H1 (cell line): ENCODE results near the gene CC2D1A. TPM values are rescaled to one million over a fixed set of nuclear protein-coding genes. Genes with fewer than 3 reads are reported as not detected.

Source experiments
- CTCF ChIA-PET: fragments of 300-600 bp; sonication (Branson Sonifier 250); formaldehyde crosslinking; loops from one replicate; lab custom pipeline; 2021; ENCODE audit not compliant: partially characterized antibody; lab: Charles Lee
- POLR2A ChIA-PET: fragments of 300-600 bp; sonication (Branson Sonifier 250); formaldehyde crosslinking; loops from one replicate; lab custom pipeline; 2021; ENCODE audit warnings: inconsistent platforms; ENCODE audit not compliant: partially characterized antibody; lab: Charles Lee
- DNase-seq, 2 experiments: peaks; one replicate each; pipeline versions ENCODE4 v3.0.0 to v3.0.0-alpha.2; 2010 to 2022; ENCODE audit warnings: low spot score in 2 of 2, low read depth in 1 of 2, mixed read lengths in 1 of 2
- FAIRE-seq: peaks from 2 replicates; lab custom pipeline; 2011; peaks lifted over from hg19 to GRCh38; lab: Jason Lieb, UNC
- H2AFZ ChIP-seq: 2 replicates; pipeline ENCODE4 v1.8.1; 2012; ENCODE audit warnings: low read length, inconsistent platforms
- H2AK5ac ChIP-seq: 2 replicates; pipeline ENCODE4 v1.6.1; 2013; ENCODE audit warnings: low read depth, low read length
- H2BK120ac ChIP-seq: replicated peaks from 2 replicates; pipeline ENCODE3; 2013; ENCODE audit warnings: low read depth, low read length, inconsistent platforms
- H2BK12ac ChIP-seq: 2 replicates; pipeline ENCODE4 v1.6.1; 2013; ENCODE audit warnings: low read depth, low read length
- H2BK15ac ChIP-seq: 2 replicates; pipeline ENCODE4 v1.6.1; 2013; ENCODE audit warnings: low read length
- H2BK20ac ChIP-seq: 2 replicates; pipeline ENCODE4 v1.6.1; 2013; ENCODE audit warnings: low read length
- H2BK5ac ChIP-seq: 2 replicates; pipeline ENCODE4 v1.6.1; 2013; ENCODE audit warnings: low read depth, low read length
- H3K14ac ChIP-seq: 2 replicates; pipeline ENCODE4 v1.6.1; 2013; ENCODE audit warnings: inconsistent platforms; ENCODE audit not compliant: insufficient read length
- H3K18ac ChIP-seq: 2 replicates; pipeline ENCODE4 v1.6.1; 2013; ENCODE audit warnings: low read length; ENCODE audit errors: extremely low read depth
- H3K23ac ChIP-seq: 2 replicates; pipeline ENCODE4 v1.6.1; 2013; ENCODE audit warnings: inconsistent platforms; ENCODE audit not compliant: insufficient read length
- H3K23me2 ChIP-seq: 2 replicates; pipeline ENCODE4 v1.6.1; 2013; ENCODE audit warnings: low read depth, low read length
- H3K27ac ChIP-seq: 2 replicates; pipeline ENCODE4 v1.6.1; 2011; ENCODE audit warnings: low read depth, low read length, inconsistent platforms
- H3K27me3 ChIP-seq, 4 experiments: replicated peaks in 1 of 4; 1 replicate in 1 of 4; 2 replicates in 3 of 4; pipeline versions ENCODE4 v1.6.1 to v1.8.1; 2011 to 2013; ENCODE audit warnings: low read length in 3 of 4, mild to moderate bottlenecking in 3 of 4, inconsistent platforms in 2 of 4, mixed read lengths in 2 of 4, moderate library complexity in 1 of 4; ENCODE audit not compliant: control insufficient read depth in 3 of 4, insufficient read depth in 3 of 4; ENCODE audit errors: extremely low read depth in 1 of 4
- H3K36me3 ChIP-seq, 4 experiments: 2 replicates each; pipeline versions ENCODE4 v1.6.1 to v1.8.1; 2011 to 2013; ENCODE audit warnings: mild to moderate bottlenecking in 4 of 4, low read length in 3 of 4, moderate library complexity in 2 of 4, control low read depth in 1 of 4, inconsistent platforms in 1 of 4; ENCODE audit not compliant: insufficient read depth in 4 of 4, control insufficient read depth in 2 of 4
- H3K4ac ChIP-seq: replicated peaks from 2 replicates; pipeline ENCODE3; 2013; ENCODE audit warnings: low read length, low read depth, mixed read lengths, inconsistent platforms; ENCODE audit not compliant: insufficient read length
- H3K4me1 ChIP-seq, 4 experiments: replicated peaks in 1 of 4; 1 replicate in 1 of 4; 2 replicates in 3 of 4; pipeline versions ENCODE4 v1.6.1 to v1.8.1; 2011 to 2013; ENCODE audit warnings: low read length in 3 of 4, inconsistent platforms in 2 of 4, mixed read lengths in 1 of 4; ENCODE audit not compliant: insufficient read depth in 4 of 4, control insufficient read depth in 3 of 4
- H3K4me2 ChIP-seq, 2 experiments: 2 replicates each; pipeline versions ENCODE4 v1.6.1 to v1.8.1; 2011 to 2013; ENCODE audit warnings: low read depth in 2 of 2, low read length in 2 of 2, control low read depth in 1 of 2, inconsistent platforms in 1 of 2, mild to moderate bottlenecking in 1 of 2; ENCODE audit not compliant: insufficient read depth in 1 of 2
- H3K4me3 ChIP-seq, 4 experiments: fragments of 200-600, 300-600 bp in 1 of 4; sonication (generic), shearing (Covaris generic), sonication (Bioruptor Twin) in 1 of 4; 2 replicates each; pipeline versions ENCODE4 v1.5.1 to v1.8.1; 2011 to 2016; ENCODE audit warnings: low read length in 4 of 4, low read depth in 3 of 4, control low read depth in 2 of 4, inconsistent platforms in 2 of 4, mild to moderate bottlenecking in 2 of 4, mixed read lengths in 1 of 4, moderate library complexity in 1 of 4; ENCODE audit not compliant: insufficient read depth in 2 of 4; ENCODE audit errors: extremely low read depth in 1 of 4
- H3K56ac ChIP-seq: replicated peaks from 2 replicates; pipeline ENCODE3; 2013; ENCODE audit warnings: low read depth, mild to moderate bottlenecking, mixed read lengths, low read length, inconsistent platforms; ENCODE audit not compliant: insufficient read length
- H3K79me1 ChIP-seq: 2 replicates; pipeline ENCODE4 v1.6.1; 2013; ENCODE audit warnings: low read depth, low read length, control low read depth
- H3K79me2 ChIP-seq, 2 experiments: 2 replicates each; pipeline versions ENCODE4 v1.6.1 to v1.8.1; 2012 to 2013; ENCODE audit warnings: low read length in 2 of 2, mild to moderate bottlenecking in 2 of 2, inconsistent platforms in 1 of 2; ENCODE audit not compliant: insufficient read depth in 2 of 2, control insufficient read depth in 1 of 2
- H3K9ac ChIP-seq, 4 experiments: replicated peaks in 1 of 4; 1 replicate in 1 of 4; 2 replicates in 3 of 4; pipeline versions ENCODE4 v1.6.1 to v1.8.1; 2011 to 2013; ENCODE audit warnings: low read depth in 3 of 4, low read length in 3 of 4, control low read depth in 2 of 4, mild to moderate bottlenecking in 2 of 4, moderate library complexity in 2 of 4, inconsistent platforms in 1 of 4; ENCODE audit errors: extremely low read depth in 1 of 4
- H3K9me3 ChIP-seq, 2 experiments: 2 replicates each; pipeline versions ENCODE4 v1.6.1 to v1.8.1; 2012 to 2013; ENCODE audit warnings: mild to moderate bottlenecking in 2 of 2, moderate library complexity in 2 of 2, control low read depth in 1 of 2, inconsistent platforms in 1 of 2, low read depth in 1 of 2, low read length in 1 of 2, mixed read lengths in 1 of 2; ENCODE audit not compliant: insufficient read depth in 2 of 2
- H4K20me1 ChIP-seq, 2 experiments: replicated peaks in 1 of 2; 2 replicates each; pipeline versions ENCODE3 to v1.8.1; 2011 to 2013; ENCODE audit warnings: inconsistent platforms in 2 of 2, low read length in 2 of 2, mild to moderate bottlenecking in 1 of 2; ENCODE audit not compliant: insufficient read depth in 2 of 2, control insufficient read depth in 1 of 2
- H4K5ac ChIP-seq: 2 replicates; pipeline ENCODE4 v1.6.1; 2013; ENCODE audit warnings: low read length, low read depth, mixed read lengths, inconsistent platforms; ENCODE audit not compliant: insufficient read length
- H4K8ac ChIP-seq: 2 replicates; pipeline ENCODE4 v1.8.0; 2013; ENCODE audit warnings: mild to moderate bottlenecking, moderate library complexity, low read length, inconsistent platforms; ENCODE audit not compliant: insufficient read depth; ENCODE audit errors: extremely low read depth
- H4K91ac ChIP-seq: replicated peaks from 2 replicates; pipeline ENCODE3; 2013; ENCODE audit warnings: low read length, mixed read lengths, inconsistent platforms; ENCODE audit not compliant: insufficient read length
- ASH2L ChIP-seq: fragments of 200-600, 300-600 bp; sonication (generic); IDR thresholded peaks from one replicate; pipeline ENCODE4 v1.7.1; 2017; ENCODE audit warnings: low read length
- BCL11A ChIP-seq, 2 experiments: IDR thresholded peaks; one replicate each; pipeline ENCODE4 v1.6.1; 2011; ENCODE audit warnings: low read depth in 2 of 2, low read length in 2 of 2, mild to moderate bottlenecking in 2 of 2
- EZH2 ChIP-seq: fragments of 200-600 bp; sonication (generic); IDR thresholded peaks from 2 replicates; pipeline ENCODE4 v1.7.1; 2012; ENCODE audit warnings: low read depth, mild to moderate bottlenecking, moderate library complexity, low read length, inconsistent platforms; ENCODE audit not compliant: severe bottlenecking
- FOSL1 ChIP-seq: IDR thresholded peaks from 2 replicates; pipeline ENCODE4 v1.6.1; 2011; ENCODE audit warnings: mild to moderate bottlenecking, low read depth, low read length, moderate library complexity; ENCODE audit not compliant: insufficient read depth
- JUND ChIP-seq: IDR thresholded peaks from 2 replicates; pipeline ENCODE4 v1.6.1; 2011; ENCODE audit warnings: mild to moderate bottlenecking, improper control_type of control experiment, low read length
- NANOG ChIP-seq: IDR thresholded peaks from 2 replicates; pipeline ENCODE4 v1.6.1; 2011; ENCODE audit warnings: low read length, low read depth, mild to moderate bottlenecking, inconsistent platforms; ENCODE audit not compliant: insufficient read depth, poor library complexity, severe bottlenecking
- RXRA ChIP-seq: IDR thresholded peaks from 2 replicates; pipeline ENCODE4 v1.6.1; 2011; ENCODE audit warnings: low read depth, mild to moderate bottlenecking, low read length, moderate library complexity; ENCODE audit not compliant: insufficient read depth
- SP1 ChIP-seq: IDR thresholded peaks from 2 replicates; pipeline ENCODE4 v1.6.1; 2011; ENCODE audit warnings: low read depth, low read length
- TCF12 ChIP-seq: IDR thresholded peaks from 2 replicates; pipeline ENCODE4 v1.6.1; 2011; ENCODE audit warnings: low read depth, mild to moderate bottlenecking, low read length
- WGBS, 2 experiments: shearing (Covaris generic) in 1 of 2; methylation state at CpG; one replicate each; pipeline versions ENCODE4 v1.1.6 to v1.1.7; 2013 to 2015; ENCODE audit warnings: low lambda C conversion rate in 2 of 2, mixed read lengths in 2 of 2, inconsistent platforms in 1 of 2, low coverage in 1 of 2, missing lambda C conversion rate in 1 of 2; ENCODE audit not compliant: insufficient replicate concordance in 2 of 2, insufficient coverage in 1 of 2, insufficient read length in 1 of 2; ENCODE audit errors: extremely low coverage in 1 of 2, missing lambda C conversion rate in 1 of 2; 5-methylcytosine and 5-hydroxymethylcytosine counted together
- polyA plus RNA-seq, 7 experiments: library from polyadenylated mRNA; depleted of rRNA in 3 of 7; stranded (reverse) in 5 of 7; unstranded in 2 of 7; fragments of >200 nt in 5 of 7; fragments of 200-250 nt in 2 of 7; gene quantifications; 1 replicate in 5 of 7; 2 replicates in 1 of 7; 4 replicates in 1 of 7; pipeline versions ENCODE4 v1.2.1 to v1.2.3, GENCODE V29; 2011 to 2013; ENCODE audit warnings: missing spikeins in 2 of 7, mixed read lengths in 2 of 7
- total RNA-seq: library from RNA; stranded (reverse); fragmentation: NEBNext Ultra II Directional; extraction: Animal tissue kit (Norgen Biotek cat#: 25700); gene quantifications from 2 replicates; pipeline ENCODE4 v1.2.1, GENCODE V29; 2021

CC2D1A gene
- total and polyA plus RNA-seq, 2 of the 8 experiments (the other 6 are each of a cell fraction or from before 2014, with no cell fraction given), result 12.5 to 33.0 TPM

DNA sequence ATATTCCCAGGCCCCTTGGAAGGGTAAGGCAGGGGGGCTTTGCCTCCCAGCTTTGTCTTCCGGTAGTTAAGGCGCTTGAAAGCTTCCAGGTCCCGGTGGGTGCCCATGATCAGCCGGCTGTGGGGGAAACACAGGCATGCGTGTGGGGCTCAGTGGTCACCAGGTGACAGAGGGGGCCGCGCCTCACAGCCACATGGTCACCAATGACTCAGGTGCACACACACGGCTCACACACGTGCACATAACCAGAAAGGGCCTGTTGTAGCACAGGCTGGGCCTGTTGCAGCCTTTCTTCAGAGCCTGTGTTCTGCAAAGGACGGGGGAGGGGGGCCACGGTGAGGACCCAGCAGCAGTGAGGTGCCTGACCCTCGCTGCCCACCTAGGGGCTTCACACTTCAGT, 23.2 kb upstream of the CC2D1A start:
- Histone ChIP-seq H4K8ac (peak overlapping the region; percentile 48; the same call in 1 of the 2 replicates), H3K23me2 (no peaks in the 10 kb centered on the region), H3K4me2 (no peak overlapping the region), H2AFZ (no peak overlapping the region), H3K14ac (no peak overlapping the region), H2BK12ac (peak overlapping the region; percentile 68; the same call in 1 of the 2 replicates), H3K79me1 (no peaks in the 10 kb centered on the region), H3K79me2 (no peaks in the 10 kb centered on the region), H2BK20ac (peak overlapping the region; percentile 48; the same call in 1 of the 2 replicates), H2BK120ac (no peak overlapping the region), H3K56ac (no peak overlapping the region), H2AK5ac (no peak overlapping the region), H3K4me1 (peaks cover 6 to 23% (median 16%) of the 10 kb centered on the region in 4 experiments), H3K4ac (no peak overlapping the region), H3K4me3 (no peak overlapping the region), H2BK5ac (peak overlapping the region; percentile 44; the same call in 1 of the 2 replicates), H4K5ac (no peak overlapping the region), H3K27me3 (no peaks in the 10 kb centered on the region), H3K36me3 (no peaks in the 10 kb centered on the region), H3K27ac (no peak overlapping the region), H3K23ac (no peak overlapping the region), H3K18ac (peak overlapping the region; percentile 71; the same call in 1 of the 2 replicates), H2BK15ac (peak overlapping the region; percentile 92; the same call in 1 of the 2 replicates), H4K20me1 (no peaks in the 10 kb centered on the region), H4K91ac (peak overlapping the region; percentile 88), H3K9ac (no peak overlapping the region), H3K9me3 (no peaks in the 10 kb centered on the region)
- FAIRE-seq, result no peak
- 87% methylated on average over 9 of the region's 12 CpGs; no CpG with 5 or more reads in 1 of the 2 experiments for WGBS, 2 experiments
- no peak for DNase-seq
- CTCF ChIA-PET, result interaction anchor here (0.6 to 8.7 kb wide), 21 partner anchors 10 to 193 kb away, joined by 3 to 76 read pairs (median 4); partner anchors contain the start of genes BRME1, CC2D1A, DCAF15 and MISP3
- TF ChIP-seq EZH2 (no peak), SP1 (no peak), BCL11A (IDR thresholded peaks at IDR 0.05; ENCODE audit: low read depth in 2 of 2, low read length in 2 of 2) (no peak), RXRA (no peak), NANOG (no peak), JUND (no peak), TCF12 (no peak), FOSL1 (no peak), ASH2L (no peak)
- POLR2A ChIA-PET, result interaction anchor here (0.5 to 3.3 kb wide), 6 partner anchors 51 to 190 kb away, joined by 3 to 13 read pairs (median 8); partner anchors contain the start of genes DCAF15 and MISP3
